T-helper 2 cell treated with Interferon-gamma antibody and Interleukin-4, amounts not matched to agents 100 ng/mL and 5 ng/mL, for 36 hours (primary cell): ENCODE measurements around the gene CDC6. TPM values are rescaled to one million over a fixed set of nuclear protein-coding genes. Genes with fewer than 3 reads are reported as not detected.

Experiments
- intact Hi-C: fragments of 100-400 bp; cut with micrococcal nuclease; formaldehyde crosslinking; loops from one replicate; pipeline ENCODE4 v1.15.1; 2023
- total RNA-seq: library from RNA; stranded (reverse); gene quantifications from 2 replicates; pipeline ENCODE4 v1.2.3, GENCODE V29; 2022

Gene CDC6
- total RNA-seq, 1 donor from 2014 or later, result 106 TPM

DNA sequence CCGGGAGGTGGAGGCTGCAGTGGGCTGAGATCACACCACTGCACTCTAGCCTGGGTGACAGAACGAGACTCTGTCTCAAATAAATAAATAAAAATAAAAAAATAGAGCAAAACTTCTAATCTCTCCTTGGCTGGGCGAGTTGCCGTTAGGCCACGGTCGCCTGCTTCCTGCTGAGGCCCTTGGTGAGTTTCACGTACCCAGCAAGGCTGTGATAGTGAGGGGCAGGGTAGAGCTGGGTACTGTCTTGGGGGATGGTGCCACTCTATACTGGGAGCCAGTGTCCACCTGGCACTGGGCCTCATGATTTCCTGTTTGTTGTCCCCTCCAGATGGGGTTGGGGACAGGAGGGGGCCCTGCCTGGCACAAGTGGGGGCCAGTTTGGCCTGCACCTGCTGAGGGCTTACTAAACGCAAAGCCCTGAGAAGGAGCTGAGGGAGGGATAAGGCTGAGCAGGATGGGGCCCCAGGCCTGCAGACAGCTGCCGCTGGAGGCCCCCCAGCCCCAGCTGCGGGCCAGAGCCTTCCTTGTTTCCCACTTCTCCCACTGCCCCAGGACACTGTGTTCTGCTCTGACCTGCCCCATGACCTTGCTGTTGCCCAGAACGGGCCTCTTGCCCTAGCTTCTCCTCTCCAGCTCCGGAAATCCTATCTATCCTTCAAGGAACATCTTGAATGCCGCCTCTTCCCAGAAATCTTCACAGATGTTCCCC is 51.4 kb downstream of the CDC6 start:
- intact Hi-C loops, result no loop called here

DNA sequence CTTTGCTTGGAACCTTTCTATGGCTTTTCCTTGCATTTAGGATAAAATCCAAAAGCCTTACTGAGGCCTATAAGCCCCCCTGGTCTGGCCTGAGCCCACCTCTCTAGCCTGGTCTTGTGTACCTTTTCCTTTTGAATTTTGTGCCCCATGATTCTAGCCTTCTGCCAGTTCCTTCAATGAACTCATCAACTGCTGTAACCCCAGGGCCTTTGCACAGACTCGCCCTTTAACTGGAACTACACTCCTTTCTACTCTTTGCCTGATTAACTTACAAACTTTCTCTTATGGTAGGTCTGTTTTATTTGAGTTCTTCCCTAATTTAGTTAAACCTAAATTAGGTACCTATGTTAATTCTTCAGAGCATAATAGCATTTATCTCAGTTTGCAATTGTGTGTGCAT is 52.6 kb downstream of the CDC6 start:
- intact Hi-C loops, result no loop called here

DNA sequence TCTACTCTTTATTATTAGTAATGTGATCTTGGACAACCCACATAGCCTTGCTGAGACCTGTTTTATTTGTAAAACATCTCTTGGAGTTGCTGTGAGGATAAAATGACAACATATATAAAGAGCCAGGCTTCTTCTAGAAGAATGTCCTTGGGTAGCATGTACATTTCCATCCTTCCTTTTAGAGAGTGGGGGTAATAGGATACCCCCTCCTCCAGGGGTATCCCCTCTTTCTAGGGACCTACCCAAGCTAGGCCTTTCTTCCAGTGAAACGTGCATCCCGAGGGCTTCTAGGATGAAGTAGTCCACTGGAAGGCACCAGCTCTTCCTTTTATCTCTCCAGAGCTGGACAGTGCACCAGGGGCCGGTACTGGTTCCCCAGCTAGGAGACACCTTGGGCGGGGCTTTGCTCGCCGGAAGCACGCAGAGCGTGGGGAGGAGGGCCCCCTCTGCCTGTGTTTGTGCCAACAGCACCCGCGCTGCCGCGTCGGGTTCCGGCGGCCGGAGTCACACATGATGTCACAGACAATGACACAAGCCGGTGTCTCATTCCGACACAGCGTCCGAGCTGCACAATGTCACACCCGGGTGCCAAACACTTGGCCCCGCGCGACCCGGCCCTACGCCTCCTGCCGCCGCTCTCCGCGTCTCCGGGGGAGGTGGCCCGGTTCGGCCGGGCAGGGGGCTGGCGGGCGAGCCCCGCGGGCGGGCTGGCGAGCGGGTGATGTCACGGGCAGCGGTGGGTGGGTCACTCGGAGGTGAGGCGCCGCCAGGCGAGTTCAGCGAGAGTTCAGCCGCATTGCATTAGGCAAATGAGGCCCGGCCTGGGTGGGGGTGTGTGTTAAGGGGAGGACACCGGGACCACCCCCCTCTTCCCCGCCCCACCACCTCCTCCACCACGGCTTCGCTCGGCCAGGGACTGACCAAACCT is 53.5 kb downstream of the CDC6 start:
- intact Hi-C loops, result loop anchor here (1.0 kb wide), 3 partner anchors 18 to 38 kb away; no protein-coding TSS in a partner anchor

DNA sequence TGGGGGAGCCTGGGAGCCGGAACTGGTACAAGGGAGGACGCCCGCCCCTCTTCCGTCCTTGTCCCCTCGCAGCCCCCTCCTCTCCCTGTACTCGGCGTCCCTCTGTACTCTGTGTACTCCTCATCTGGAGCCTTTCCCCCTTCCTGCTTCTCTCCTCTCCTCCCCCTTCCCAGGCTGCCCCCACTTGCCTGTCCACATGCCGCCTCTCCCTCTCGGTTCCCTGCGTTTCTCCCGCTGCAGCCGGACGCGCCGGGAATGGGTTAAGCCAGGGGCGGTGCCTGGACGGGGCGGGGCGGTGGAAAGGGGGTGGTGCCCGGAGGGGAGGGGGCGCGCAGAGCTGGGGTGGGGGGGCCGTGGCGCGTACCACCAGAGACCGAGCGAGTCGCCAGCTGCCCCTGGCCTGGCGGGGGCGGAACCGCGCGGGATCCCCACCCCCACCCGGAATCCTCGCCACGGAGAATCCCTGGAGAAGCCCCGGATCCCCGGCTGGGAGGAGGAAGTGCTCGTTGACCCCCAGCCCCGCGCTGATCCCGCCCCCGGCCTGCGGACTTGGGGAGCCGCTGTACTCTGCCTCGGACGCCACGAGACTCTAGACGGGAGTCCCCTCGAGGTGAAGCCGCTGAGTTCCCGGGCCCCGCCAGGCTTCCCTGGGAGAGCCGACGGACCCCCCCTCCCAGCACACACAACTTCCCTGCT is 54.3 kb downstream of the CDC6 start:
- intact Hi-C loops, result loop anchor here (1.0 kb wide), 3 partner anchors 19 to 39 kb away; no protein-coding TSS in a partner anchor

DNA sequence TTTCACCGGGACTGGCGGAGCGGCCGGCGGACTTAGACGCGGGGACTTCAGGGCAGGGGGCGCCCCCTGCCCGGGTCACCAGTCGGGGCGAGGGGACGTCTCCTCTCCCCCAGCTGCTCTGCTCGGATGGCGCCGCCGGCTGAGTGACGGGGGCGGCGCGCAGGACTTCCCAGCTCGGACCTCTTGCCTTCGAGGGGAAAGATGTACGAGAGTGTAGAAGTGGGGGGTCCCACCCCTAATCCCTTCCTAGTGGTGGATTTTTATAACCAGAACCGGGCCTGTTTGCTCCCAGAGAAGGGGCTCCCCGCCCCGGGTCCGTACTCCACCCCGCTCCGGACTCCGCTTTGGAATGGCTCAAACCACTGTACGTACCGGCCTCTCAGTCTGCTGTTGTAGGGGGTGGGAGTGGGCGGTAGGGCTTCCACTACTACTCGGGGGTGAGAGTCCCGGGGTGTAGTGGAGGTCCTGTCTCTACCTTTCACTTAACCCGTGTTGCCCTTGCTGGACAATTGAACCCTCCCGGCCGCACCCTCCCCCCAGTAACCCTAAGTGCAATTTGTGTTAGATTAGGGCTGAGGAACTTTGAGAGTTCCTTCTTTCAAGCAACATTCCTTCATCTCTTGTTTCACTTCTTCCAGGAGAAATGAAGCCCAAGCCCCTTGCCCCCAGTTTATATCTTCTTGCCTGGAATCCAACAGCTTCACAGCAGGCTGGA is 55.0 kb downstream of the CDC6 start:
- intact Hi-C loops, result no loop called here

DNA sequence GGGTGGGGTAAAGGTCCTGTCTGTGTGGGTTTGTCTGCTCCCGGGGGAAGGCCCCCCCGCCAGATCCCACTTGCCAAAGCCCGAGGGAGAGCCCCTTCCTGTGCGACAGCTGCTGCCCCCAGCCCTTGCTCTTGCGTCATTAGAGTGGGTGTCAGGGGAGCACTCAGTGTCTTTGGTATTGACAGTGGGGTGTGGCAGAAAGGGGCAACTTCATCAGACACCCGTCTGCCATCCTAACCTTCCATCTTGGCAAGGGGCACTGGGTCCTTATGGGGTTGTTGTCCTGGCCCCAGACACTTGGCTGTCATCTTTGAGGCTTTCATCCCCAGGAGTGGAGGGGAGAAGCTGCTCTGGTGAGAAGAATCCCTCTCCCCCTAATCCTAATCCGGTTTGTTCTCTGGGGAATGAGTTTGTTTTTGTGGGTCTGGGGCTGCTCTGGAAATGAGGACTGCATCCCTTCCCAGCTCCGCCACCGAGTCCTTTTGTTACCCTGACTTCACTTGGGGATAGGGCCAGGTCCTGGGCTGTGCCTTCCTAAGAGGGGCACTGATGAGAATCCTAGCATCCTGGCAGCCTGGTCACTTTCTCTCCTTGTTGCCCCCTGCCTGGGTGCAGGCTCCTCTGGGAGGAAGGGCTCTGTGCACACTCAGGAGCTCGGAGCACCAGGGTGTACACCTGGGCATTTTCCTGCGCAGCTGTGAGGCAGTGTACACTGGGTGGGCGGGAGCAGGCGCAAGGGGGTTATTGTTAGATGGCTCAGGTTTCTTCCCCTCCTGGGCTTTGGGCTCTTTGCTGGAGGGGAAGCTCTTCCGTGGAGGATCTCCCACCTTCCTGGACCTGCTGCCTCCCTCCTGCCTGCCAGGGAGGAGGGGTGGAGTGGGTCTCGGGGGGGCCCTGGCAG is 55.8 kb downstream of the CDC6 start:
- intact Hi-C loops, result no loop called here

DNA sequence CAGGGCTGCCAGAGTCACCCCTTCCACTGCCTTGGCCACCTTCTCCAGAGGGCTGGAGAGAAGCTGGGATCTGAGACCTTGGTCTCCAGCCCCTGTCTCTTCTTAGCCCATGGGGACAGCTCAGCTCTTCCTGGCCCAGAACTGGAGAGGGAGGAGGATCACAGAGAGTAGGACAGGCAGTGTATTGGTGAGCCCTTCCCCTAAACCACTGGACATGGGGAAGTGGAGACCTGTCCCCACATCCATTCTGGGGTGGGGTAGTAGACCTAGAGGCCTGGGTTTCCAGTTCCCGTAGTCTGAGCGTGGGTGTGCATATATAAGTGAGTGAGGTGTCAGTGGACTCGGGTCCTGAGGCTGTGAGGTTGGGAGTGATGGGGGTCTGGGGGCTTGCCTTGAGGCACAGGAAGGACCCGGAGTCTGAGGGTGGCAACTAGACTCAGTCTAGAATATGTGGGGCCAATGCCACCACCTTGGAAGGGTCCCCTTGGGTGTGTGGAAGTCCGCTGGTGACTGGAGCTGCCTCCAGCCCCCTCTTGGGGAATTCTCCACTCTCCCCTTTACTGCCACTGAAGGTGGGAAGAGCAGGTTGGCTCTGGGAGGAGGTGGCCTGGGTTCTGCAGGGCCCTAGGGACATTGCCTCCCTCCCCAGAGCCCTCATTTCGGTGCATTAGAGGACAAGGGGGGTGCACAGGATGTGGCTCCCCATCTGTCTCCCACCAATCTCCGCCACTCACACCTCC is 56.9 kb downstream of the CDC6 start:
- intact Hi-C loops, result no loop called here

DNA sequence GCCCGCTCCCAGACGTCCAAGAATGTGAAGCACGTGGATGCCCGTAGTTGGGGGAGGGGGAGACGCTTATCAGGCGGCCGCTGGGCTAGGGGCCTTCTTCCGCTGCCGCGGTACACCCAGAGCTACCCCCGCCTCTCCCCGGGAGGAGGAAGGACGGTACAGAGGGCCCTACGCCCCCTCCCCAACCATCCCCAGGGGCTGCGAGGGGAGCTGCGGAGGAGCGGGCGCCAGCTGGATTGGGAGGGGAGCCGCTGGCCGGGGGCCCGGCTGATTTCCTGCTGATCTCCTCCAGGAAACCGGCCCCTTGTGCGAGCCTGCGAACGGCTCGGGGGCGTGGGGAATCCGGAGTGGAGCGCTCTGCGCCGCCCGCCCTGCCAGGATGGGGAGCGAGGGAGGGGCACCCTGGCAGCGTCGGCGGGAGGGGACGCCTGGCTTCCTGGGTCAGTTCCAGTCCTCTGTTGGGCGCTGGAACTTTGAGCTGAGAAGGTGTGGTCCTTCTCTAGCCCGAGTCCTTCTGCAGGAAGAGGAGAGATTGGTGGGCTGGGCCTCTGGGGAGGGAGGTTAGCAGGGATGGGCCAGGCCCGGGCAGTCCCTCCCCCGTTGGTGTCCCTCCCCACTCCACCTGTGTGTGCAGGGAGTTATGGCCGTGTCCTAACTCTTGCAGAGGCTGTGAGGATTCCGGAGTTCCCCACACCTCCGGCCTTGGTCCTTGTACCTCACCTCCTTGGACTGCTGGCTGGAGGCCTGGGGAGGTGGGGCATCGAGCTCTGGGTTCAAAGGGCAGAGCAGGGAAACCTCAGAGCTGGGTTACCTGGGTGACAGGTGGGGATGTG is 57.7 kb downstream of the CDC6 start:
- intact Hi-C loops, result no loop called here

DNA sequence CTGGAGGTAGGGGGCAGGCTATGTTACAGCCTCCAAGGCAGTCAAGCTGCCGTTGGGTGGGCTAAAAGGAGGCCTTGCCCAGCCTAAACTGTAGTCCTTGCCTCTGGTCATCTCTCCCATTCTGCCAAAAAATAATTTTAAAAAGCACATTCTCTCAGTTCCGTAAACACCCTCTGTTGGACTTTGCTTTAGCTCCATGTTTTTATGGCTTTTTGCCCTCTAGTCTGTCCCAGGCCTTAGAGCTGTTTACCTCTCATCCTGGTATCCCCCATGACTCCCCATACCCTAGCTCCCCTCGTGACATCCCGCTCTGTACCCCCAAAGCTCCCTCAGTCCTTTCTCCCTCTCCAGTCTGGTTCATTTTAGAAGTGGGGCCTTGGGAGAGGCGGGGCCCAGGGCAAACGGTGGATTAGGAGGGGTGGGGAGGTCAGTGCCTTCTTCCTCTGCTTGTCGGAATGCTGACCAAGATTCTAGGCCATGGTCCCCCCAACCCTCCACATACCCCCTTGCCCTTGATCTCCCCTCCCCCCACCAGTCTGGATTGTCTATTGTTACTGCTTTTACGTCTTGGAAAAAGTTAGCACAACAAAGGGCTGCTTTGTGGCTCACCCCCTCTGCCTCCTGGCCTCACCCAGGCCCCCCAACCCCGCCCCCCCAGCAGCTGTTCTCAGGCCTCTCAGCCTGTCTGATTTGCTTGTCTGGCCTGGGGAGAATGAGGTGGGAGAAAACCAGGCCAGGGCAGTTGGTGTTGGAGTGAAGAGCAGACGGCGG is 58.5 kb downstream of the CDC6 start:
- intact Hi-C loops, result no loop called here

DNA sequence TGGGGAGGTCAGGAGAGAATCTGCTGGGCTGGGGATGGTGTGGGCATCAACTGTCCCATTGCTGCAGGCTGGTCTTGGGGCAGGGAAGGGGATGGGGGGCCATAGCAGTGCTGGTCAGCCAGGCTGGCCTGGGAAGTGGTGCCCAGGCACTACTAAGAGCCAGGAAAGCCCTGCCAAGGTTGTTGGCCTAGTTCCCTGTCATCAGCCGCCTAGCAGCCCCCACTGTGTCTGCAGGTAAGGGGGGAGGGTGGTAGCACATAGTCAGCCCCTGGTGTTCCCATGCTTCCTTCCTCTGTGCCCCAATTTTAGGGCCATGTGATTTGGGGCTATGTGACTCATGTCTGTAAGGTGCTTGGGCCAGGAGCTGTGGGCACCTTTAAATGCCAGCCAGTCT is 59.1 kb downstream of the CDC6 start:
- intact Hi-C loops, result no loop called here

DNA sequence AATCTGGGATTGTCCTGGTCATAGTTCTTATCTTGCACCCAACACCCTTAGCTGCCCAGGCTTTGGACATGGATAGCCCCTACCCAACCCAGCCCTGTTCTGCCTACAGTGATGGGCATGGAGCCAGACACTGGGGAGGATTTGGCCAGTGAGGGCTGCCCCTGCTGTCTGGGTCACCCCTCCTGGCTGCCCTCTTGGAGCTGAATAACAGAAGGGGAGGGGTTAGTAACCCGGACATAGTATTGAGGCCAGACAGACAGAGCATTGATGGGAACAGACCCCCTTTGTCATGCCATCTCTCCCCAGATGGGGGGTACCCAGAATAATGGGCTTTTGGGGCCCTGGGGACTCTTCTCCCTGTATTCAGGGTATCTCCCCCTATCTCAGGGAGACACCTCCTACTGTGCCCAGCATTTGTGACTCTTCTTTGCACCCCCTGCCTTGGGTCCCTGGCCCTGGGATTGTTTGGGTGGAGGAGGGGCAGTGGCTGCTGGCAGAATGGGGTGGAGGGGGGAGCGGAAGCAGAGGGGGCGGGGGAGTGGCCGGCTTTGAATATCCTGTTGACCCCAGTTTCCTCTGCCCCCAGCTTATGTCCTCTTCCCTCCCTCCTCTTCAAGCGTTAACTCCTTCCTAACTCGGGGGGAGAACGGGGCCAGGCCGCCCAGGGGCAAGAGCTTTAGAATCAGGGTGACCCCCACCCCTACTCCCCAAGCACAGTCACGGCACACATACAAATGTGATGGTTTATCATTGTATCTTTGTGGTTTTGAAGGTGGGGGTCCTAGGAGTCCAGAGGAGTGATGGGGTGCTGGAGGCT is 59.8 kb downstream of the CDC6 start:
- intact Hi-C loops, result no loop called here

DNA sequence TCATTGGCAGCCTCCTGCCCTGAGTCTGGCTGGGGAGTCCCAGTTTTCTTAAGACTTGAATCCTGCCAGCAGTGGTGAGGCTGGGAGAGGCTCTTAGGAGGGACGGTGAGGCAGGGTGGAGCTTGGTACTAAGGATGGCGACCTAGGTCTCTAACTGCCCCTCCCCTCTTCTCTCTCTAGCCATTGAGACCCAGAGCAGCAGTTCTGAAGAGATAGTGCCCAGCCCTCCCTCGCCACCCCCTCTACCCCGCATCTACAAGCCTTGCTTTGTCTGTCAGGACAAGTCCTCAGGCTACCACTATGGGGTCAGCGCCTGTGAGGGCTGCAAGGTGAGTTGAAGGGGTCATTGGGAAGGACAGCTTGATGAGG is 60.4 kb downstream of the CDC6 start:
- intact Hi-C loops, result no loop called here

DNA sequence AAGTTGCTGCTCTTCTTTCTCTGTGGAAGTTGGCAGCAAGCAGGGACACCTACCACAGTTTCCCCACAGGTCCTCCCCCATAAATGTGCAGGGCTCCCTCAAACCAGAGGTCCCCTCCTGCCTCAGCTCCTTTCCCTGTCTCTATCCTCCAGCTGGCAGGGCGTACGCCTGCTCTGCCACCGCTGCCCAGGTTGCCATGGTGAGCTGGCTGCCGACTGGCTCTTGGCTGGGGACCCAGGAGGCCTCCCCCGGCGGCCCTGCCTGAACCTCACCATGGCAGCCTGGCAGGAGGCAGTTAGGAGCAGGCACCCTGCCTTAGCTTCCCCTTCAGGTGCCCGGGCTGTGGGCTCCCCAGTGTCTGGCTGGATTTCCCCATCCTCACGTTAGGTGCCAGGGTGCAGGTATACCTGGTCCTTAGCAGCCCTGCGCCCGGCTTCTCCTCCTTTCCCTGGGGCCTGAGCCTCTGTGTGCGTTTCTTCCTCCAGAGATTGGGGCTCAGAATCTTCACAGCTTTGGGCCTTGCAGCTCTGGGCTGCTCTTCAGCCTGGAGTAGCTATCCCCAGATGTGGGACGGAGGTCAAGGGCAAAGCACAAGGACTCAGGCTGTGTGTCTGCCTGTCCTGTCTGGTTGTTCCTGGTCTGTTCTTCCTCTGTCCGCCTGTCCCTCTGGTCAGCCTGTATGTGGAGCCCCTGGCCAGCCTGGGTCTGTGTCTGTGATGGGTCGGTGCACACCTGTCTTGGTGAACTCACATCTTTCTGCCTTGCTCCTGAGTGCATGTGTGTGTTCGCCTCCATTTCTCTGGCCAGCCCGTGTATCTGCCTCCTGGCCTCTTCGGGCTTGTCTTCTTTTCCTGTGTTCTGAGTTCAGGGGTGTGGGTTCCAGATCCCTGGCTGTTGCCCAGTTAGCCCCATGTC is 61.1 kb downstream of the CDC6 start:
- intact Hi-C loops, result no loop called here

DNA sequence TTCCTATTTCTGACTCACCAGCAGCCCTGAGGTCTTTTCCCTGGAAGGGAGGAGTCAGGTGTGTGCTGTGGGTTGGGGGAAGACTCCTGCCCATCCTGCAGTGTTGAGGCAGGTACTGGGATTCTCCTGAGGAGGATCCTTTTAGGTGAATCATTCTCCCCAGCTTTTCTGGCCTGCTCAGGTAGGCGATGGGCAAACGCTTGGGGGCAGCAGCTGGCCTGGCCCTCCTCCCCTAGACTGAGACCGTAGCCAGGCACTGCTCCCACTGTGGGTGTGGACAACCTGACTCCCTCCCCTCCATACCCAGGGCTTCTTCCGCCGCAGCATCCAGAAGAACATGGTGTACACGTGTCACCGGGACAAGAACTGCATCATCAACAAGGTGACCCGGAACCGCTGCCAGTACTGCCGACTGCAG is 61.8 kb downstream of the CDC6 start:
- intact Hi-C loops, result no loop called here

DNA sequence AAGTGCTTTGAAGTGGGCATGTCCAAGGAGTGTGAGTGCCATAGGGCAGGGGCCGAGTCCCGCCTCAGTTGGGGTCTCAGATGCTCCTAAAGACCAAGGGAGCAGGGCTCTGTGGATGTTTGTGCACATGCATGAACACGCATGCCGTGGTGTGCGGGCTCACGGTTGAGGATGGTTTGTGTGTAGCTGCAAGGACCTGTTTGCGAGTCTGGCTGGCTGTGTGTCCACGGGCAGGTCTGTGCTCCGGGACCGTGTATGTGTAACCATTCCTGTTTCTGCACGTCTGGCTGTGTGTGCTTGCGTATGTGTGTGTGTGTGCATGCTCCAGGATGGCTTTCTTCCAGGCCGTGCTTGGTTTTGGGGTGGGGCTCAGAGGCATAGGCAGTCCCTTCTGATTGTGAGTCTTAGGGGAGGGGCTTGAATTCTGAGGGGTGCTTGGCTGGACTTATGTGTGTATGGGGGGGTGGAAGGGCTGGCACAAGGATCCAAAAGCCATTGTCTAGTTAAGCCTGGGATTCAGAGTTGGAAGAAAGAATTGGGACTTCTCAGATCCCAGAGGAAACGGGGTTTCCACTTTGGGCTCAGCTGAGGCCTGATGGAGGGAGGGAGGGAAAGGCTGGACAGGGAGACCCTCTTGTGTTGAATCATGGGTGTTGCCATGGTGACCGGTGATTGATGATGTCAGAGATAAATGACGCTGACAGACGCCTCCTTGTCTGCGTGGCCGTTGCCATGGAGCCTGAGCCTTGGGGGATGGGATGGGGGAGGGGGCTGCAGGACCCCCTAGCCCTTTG is 62.4 kb downstream of the CDC6 start:
- intact Hi-C loops, result loop anchor here (10.0 kb wide), 1 partner anchor 135 kb away; the partner anchor contains the start of gene WIPF2
